K562 (cell line): ENCODE measurements around the gene SND1. TPM values are rescaled to one million over a fixed set of nuclear protein-coding genes. Genes with fewer than 3 reads are reported as not detected.

Experiments
- ATAC-seq: fragments of 200-7000 bp; cut with Tn5 transposase; 3 replicates; pipeline ENCODE4 v1.9.1; 2020; ENCODE audit warnings: moderate library complexity
- BruUV-seq: library from RNA; stranded (reverse); fragments of 400-500 nt; replicated peaks from 2 replicates; lab custom pipeline; 2021; lab: Mats Ljungman, UMichigan
- CTCF ChIA-PET: fragments of 300-600 bp; formaldehyde crosslinking; extraction: SDS; loops from one replicate; lab custom pipeline; 2021; ENCODE audit warnings: low intra/inter-chr PET ratio; lab: Yijun Ruan, JAX
- POLR2A ChIA-PET: fragments of 300-600, 350-650 bp; sonication (Branson Sonifier 250); formaldehyde crosslinking; extraction: SDS; loops from one replicate; lab custom pipeline; 2021; ENCODE audit warnings: antibody characterized with exemption, inconsistent platforms; lab: Yijun Ruan, JAX
- DNase-seq, 4 experiments: peaks; one replicate each; pipeline versions ENCODE4 v3.0.0 to v3.0.0-alpha.2; 2011 to 2018; ENCODE audit warnings: low spot score in 3 of 4, mixed read lengths in 3 of 4; ENCODE audit errors: extremely low read depth in 1 of 4
- FAIRE-seq: peaks from 2 replicates; lab custom pipeline; 2011; peaks lifted over from hg19 to GRCh38; lab: Jason Lieb, UNC
- H2AFZ ChIP-seq: 2 replicates; pipeline ENCODE4 v1.6.0; 2011; ENCODE audit warnings: low read depth, low read length, control low read depth, inconsistent platforms
- H3K27ac ChIP-seq: fragments of 200-600 bp; 3 replicates; pipeline ENCODE4 v1.8.0; 2011; ENCODE audit warnings: low read depth, mild to moderate bottlenecking, control low read depth, inconsistent platforms, low read length, moderate library complexity, mixed read lengths; ENCODE audit errors: extremely low read depth
- H3K27me3 ChIP-seq, 2 experiments: fragments of 300-600 bp in 1 of 2; 2 replicates in 1 of 2; 3 replicates in 1 of 2; pipeline versions ENCODE4 v1.6.0 to v1.8.0; 2011; ENCODE audit warnings: inconsistent platforms in 2 of 2, low read length in 2 of 2, mild to moderate bottlenecking in 1 of 2, mixed read lengths in 1 of 2, moderate library complexity in 1 of 2; ENCODE audit not compliant: control insufficient read depth in 2 of 2, insufficient read depth in 2 of 2
- H3K36me3 ChIP-seq: fragments of 300-600 bp; 3 replicates; pipeline ENCODE4 v1.8.0; 2011; ENCODE audit warnings: mild to moderate bottlenecking, low read length, inconsistent platforms; ENCODE audit not compliant: control insufficient read depth, insufficient read depth
- H3K4me1 ChIP-seq, 2 experiments: fragments of 200-600 bp in 1 of 2; replicated peaks in 1 of 2; 2 replicates in 1 of 2; 3 replicates in 1 of 2; pipeline versions ENCODE4 v1.5.1 to v1.8.0; 2011; ENCODE audit warnings: inconsistent platforms in 2 of 2, low read length in 2 of 2, mild to moderate bottlenecking in 1 of 2, mixed read lengths in 1 of 2, moderate library complexity in 1 of 2; ENCODE audit not compliant: control insufficient read depth in 2 of 2, insufficient read depth in 2 of 2
- H3K4me2 ChIP-seq: 2 replicates; pipeline ENCODE4 v1.6.1; 2011; ENCODE audit warnings: low read length, control low read depth, inconsistent platforms, mixed read lengths; ENCODE audit not compliant: insufficient read depth
- H3K4me3 ChIP-seq: fragments of 200-600 bp; sonication (generic), shearing (Covaris generic); 2 replicates; pipeline ENCODE4 v1.5.1; 2016; ENCODE audit warnings: control low read depth, inconsistent platforms
- H3K79me2 ChIP-seq: fragments of 200-600 bp; 3 replicates; pipeline ENCODE4 v1.8.0; 2011; ENCODE audit warnings: low read length, inconsistent platforms; ENCODE audit not compliant: control insufficient read depth, insufficient read depth
- H3K9ac ChIP-seq, 2 experiments: 2 replicates each; pipeline versions ENCODE4 v1.6.0 to v1.6.1; 2011; ENCODE audit warnings: low read depth in 2 of 2, low read length in 2 of 2, control low read depth in 1 of 2, inconsistent platforms in 1 of 2, mild to moderate bottlenecking in 1 of 2, mixed read lengths in 1 of 2; ENCODE audit not compliant: insufficient read depth in 1 of 2
- H3K9me1 ChIP-seq: one replicate; pipeline ENCODE4 v1.6.0; 2011; ENCODE audit warnings: inconsistent platforms, mild to moderate bottlenecking, low read length, moderate library complexity; ENCODE audit not compliant: control insufficient read depth, insufficient read depth
- H3K9me3 ChIP-seq: replicated peaks from 2 replicates; pipeline ENCODE4 v1.5.1; 2011; ENCODE audit warnings: low read depth, low read length, inconsistent platforms; ENCODE audit not compliant: control insufficient read depth, insufficient read depth
- H4K20me1 ChIP-seq: replicated peaks from 2 replicates; pipeline ENCODE4 v1.6.1; 2011; ENCODE audit warnings: low read length, inconsistent platforms, mixed read lengths; ENCODE audit not compliant: control insufficient read depth, insufficient read depth
- DDX20 ChIP-seq: fragments of 450-650 bp; IDR thresholded peaks from 2 replicates; pipeline ENCODE4 v1.6.1; 2016; ENCODE audit warnings: missing genetic modification characterization, low read depth, mild to moderate bottlenecking, missing compliant biosample characterization, moderate library complexity
- ELF1 ChIP-seq: fragments of 200-800 bp; sonication (Bioruptor generic); IDR thresholded peaks from 2 replicates; pipeline ENCODE4 v1.6.1; 2016; ENCODE audit warnings: missing genetic modification characterization, missing compliant biosample characterization
- ESRRB ChIP-seq: fragments of 250-450 bp; sonication (Bioruptor Pico); IDR thresholded peaks from 2 replicates; pipeline ENCODE4 v1.5.0; 2020; ENCODE audit warnings: mild to moderate bottlenecking, moderate library complexity, borderline replicate concordance
- HMGN3 ChIP-seq: IDR thresholded peaks from 2 replicates; pipeline ENCODE4 v1.6.1; 2011; ENCODE audit warnings: borderline replicate concordance, low read depth, mild to moderate bottlenecking, mixed read lengths, low read length; ENCODE audit not compliant: insufficient read length; ENCODE audit errors: extremely low read depth
- HNRNPK ChIP-seq: fragments of 200-400 bp; formaldehyde crosslinking; IDR thresholded peaks from one replicate; pipeline ENCODE4 v1.6.1; 2018; ENCODE audit warnings: mild to moderate bottlenecking, low read depth, low read length; ENCODE audit not compliant: poor library complexity, severe bottlenecking
- MCM3 ChIP-seq: fragments of 450-650 bp; IDR thresholded peaks from 2 replicates; pipeline ENCODE4 v1.6.1; 2016
- NR4A1 ChIP-seq, 2 experiments: fragments of 250-450 bp in 1 of 2; fragments of 450-650 bp in 1 of 2; sonication (Bioruptor Pico) in 1 of 2; IDR thresholded peaks; 2 replicates each; pipeline versions ENCODE4 v1.4.0 to v1.6.1; 2016 to 2020; ENCODE audit warnings: mild to moderate bottlenecking in 2 of 2, missing compliant biosample characterization in 1 of 2, missing genetic modification characterization in 1 of 2, moderate library complexity in 1 of 2
- PURB ChIP-seq: sonication (generic); formaldehyde crosslinking; IDR thresholded peaks from 2 replicates; pipeline ENCODE4 v1.9.0; 2021; ENCODE audit warnings: low read depth, mild to moderate bottlenecking, missing genetic modification reagents
- SAP30 ChIP-seq: fragments of 200-600 bp; sonication (generic); IDR thresholded peaks from 2 replicates; pipeline ENCODE4 v1.6.1; 2012; ENCODE audit warnings: borderline replicate concordance, low read depth, mild to moderate bottlenecking, moderate library complexity, low read length, control low read depth, inconsistent platforms; ENCODE audit not compliant: insufficient read depth, poor library complexity, severe bottlenecking
- SOX6 ChIP-seq: fragments of 450-650 bp; IDR thresholded peaks from 2 replicates; pipeline ENCODE4 v1.6.1; 2014; ENCODE audit warnings: mild to moderate bottlenecking
- TAF1 ChIP-seq: IDR thresholded peaks from 2 replicates; pipeline ENCODE4 v1.6.1; 2011; ENCODE audit warnings: mild to moderate bottlenecking, low read length, moderate library complexity; ENCODE audit not compliant: insufficient read depth, control insufficient read depth, severe bottlenecking; ENCODE audit errors: extremely low read depth
- ZNF146 ChIP-seq: IDR thresholded peaks from one replicate; pipeline ENCODE4 v1.6.1; 2018; ENCODE audit warnings: missing compliant biosample characterization; ENCODE audit not compliant: unreplicated experiment
- ZNF232 ChIP-seq: sonication (generic); formaldehyde crosslinking; IDR thresholded peaks from 2 replicates; pipeline ENCODE4 v1.8.0; 2022; ENCODE audit warnings: mild to moderate bottlenecking, missing genetic modification reagents
- ZNF263 ChIP-seq: sonication (generic); formaldehyde crosslinking; IDR thresholded peaks from 2 replicates; pipeline ENCODE4 v1.8.0; 2022; ENCODE audit warnings: mild to moderate bottlenecking, missing genetic modification reagents, borderline replicate concordance
- ZNF444 ChIP-seq: fragments of 250-450 bp; sonication (Bioruptor Pico); IDR thresholded peaks from 2 replicates; pipeline ENCODE4 v1.4.0; 2020; ENCODE audit warnings: mild to moderate bottlenecking, moderate library complexity
- ZNF507 ChIP-seq: conservative IDR thresholded peaks from 2 replicates; pipeline ENCODE4 v1.6.1; 2017; ENCODE audit warnings: missing genetic modification characterization, missing compliant biosample characterization
- ZNF77 ChIP-seq: fragments of 250-450 bp; sonication (Bioruptor Pico); IDR thresholded peaks from 2 replicates; pipeline ENCODE4 v1.5.0; 2020
- WGBS: fragments of 100-300 bp; shearing (Covaris generic); methylation state at CpG from one replicate; pipeline ENCODE4 v1.1.6; 2016; ENCODE audit warnings: low coverage, mixed read lengths; ENCODE audit not compliant: insufficient coverage; ENCODE audit errors: missing lambda C conversion rate; 5-methylcytosine and 5-hydroxymethylcytosine counted together
- in situ Hi-C: fragments of 300-500 bp; cut with MboI; formaldehyde crosslinking; loops from 4 replicates; pipeline ENCODE4 v1.15.0; 2018; ENCODE audit warnings: inconsistent platforms, mixed read lengths
- intact Hi-C: fragments of 100-400 bp; cut with micrococcal nuclease; formaldehyde crosslinking; loops from 2 replicates; pipeline ENCODE4 v1.14.2; 2022
- polyA plus RNA-seq, 8 experiments: library from polyadenylated mRNA; depleted of rRNA in 4 of 8; stranded (reverse) in 5 of 8; unstranded in 3 of 8; fragments of >200 nt; fragmentation: Nextera tagmentation in 2 of 8; fragmentation: Illumina TruSeq in 1 of 8; extraction: Ambion mirVana in 2 of 8; extraction: Trizol in 1 of 8; gene quantifications; 2 replicates each; pipeline versions ENCODE4 v1.2.1 to v1.2.3, GENCODE V29; 2011 to 2014; ENCODE audit warnings: inconsistent platforms in 1 of 8, missing spikeins in 1 of 8
- total RNA-seq, 7 experiments: library from RNA; depleted of rRNA in 6 of 7; stranded (reverse); fragments of >200 nt in 6 of 7; fragmentation: Illumina TruSeq in 2 of 7; extraction: Trizol in 2 of 7; gene quantifications; 2 replicates each; pipeline versions ENCODE4 v1.2.1 to v1.2.3, GENCODE V29; 2011 to 2021; ENCODE audit warnings: low replicate concordance in 1 of 7
- TF ChIP-seq, protein P1 (sequence below): sonication (generic); formaldehyde crosslinking; IDR thresholded peaks from 2 replicates; pipeline ENCODE4 v1.9.0; 2022; ENCODE audit warnings: mild to moderate bottlenecking, missing genetic modification reagents
- TF ChIP-seq, protein P2 (sequence below), 2 experiments: fragments of 450-650 bp in 1 of 2; sonication (generic) in 1 of 2; formaldehyde crosslinking in 1 of 2; IDR thresholded peaks in 1 of 2; conservative IDR thresholded peaks in 1 of 2; 2 replicates each; pipeline versions ENCODE4 v1.6.1 to v1.8.1; 2016 to 2023; ENCODE audit warnings: mild to moderate bottlenecking in 2 of 2, moderate library complexity in 2 of 2, inconsistent platforms in 1 of 2, missing genetic modification reagents in 1 of 2
- TF ChIP-seq, protein P3 (sequence below): fragments of 250-450 bp; sonication (Bioruptor Pico); IDR thresholded peaks from 2 replicates; pipeline ENCODE4 v1.8.0; 2022; ENCODE audit warnings: moderate library complexity, mild to moderate bottlenecking, inconsistent platforms

SND1 gene
- total and polyA plus RNA-seq, 9 of the 15 experiments (the other 6 are each of a cell fraction or from before 2014, with no cell fraction given), result 46.5 to 307 (median 191) TPM

DNA sequence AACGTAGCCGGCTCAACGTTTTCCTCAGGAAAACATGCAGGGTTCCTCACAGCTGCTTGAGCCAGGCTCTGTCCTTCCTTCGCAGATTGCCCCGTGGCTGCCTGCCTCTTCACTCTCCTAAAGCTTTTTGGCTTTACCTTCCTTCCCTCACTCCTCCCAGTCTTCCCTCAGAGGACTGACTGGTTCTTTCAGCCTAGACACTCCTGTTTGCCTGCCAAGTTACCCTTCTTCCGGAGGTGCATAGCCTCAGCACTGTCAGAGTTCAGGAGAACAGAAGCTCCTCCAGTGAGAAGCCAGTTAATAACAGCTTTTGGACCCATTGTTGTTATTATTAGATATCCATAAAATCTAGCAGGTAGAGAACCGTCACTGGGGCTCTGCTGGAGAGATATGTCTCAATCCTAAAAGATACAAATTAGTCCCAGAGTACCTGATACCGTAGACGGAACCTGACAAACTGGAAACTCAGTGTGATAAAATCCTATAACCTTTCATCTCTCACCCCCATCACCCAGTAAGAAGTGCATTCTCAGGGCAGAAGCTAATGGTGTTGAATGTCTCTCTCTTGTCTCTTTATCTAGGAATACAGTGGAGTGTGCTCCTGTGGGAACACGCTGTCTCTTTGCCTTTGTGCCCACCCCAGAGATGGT lies 79.6 kb downstream of the SND1 start:
- intact Hi-C loops, result no loop called here
- H3K9me1 ChIP-seq, result no peaks in the 10 kb centered on the region
- no peaks in the 10 kb centered on the region for H3K9me3 ChIP-seq
- no peaks in the 10 kb centered on the region for H3K27me3 ChIP-seq
- H2AFZ ChIP-seq, result no peak overlapping the region
- H3K4me3 ChIP-seq, result no peak overlapping the region
- WGBS, result 91% methylated on average over 10 of the region's 10 CpGs
- H3K36me3 ChIP-seq, result peaks cover 94% of the 10 kb centered on the region
- TF ChIP-seq TAF1 (no peak), PURB (CRISPR knock-in tag) (no peak), ZNF232 (CRISPR knock-in tag) (no peak), ZNF444 (CRISPR knock-in tag) (no peak), ZNF146 (CRISPR knock-in tag) (no peak), SOX6 (no peak), ELF1 (tag) (no peak), ZNF263 (CRISPR knock-in tag) (no peak), HMGN3 (no peak), MCM3 (no peak), DDX20 (tag) (no peak), ZNF77 (no peak), HNRNPK (no peak), NR4A1 (CRISPR knock-in tag; IDR thresholded peaks at IDR 0.05) (no peak), NR4A1 (tag; IDR thresholded peaks at IDR 0.05) (no peak), SAP30 (no peak), ZNF507 (tag) (no peak), ESRRB (CRISPR knock-in tag) (no peak)
- TF ChIP-seq, protein P1, sequence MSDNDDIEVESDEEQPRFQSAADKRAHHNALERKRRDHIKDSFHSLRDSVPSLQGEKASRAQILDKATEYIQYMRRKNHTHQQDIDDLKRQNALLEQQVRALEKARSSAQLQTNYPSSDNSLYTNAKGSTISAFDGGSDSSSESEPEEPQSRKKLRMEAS, result no peak
- TF ChIP-seq, protein P2, sequence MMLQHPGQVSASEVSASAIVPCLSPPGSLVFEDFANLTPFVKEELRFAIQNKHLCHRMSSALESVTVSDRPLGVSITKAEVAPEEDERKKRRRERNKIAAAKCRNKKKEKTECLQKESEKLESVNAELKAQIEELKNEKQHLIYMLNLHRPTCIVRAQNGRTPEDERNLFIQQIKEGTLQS (IDR thresholded peaks at IDR 0.05), result no peak
- TF ChIP-seq, protein P2 (CRISPR knock-in tag; conservative IDR thresholded peaks at IDR 0.05), result no peak
- TF ChIP-seq, protein P3, sequence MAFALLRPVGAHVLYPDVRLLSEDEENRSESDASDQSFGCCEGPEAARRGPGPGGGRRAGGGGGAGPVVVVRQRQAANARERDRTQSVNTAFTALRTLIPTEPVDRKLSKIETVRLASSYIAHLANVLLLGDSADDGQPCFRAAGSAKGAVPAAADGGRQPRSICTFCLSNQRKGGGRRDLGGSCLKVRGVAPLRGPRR, result no peak
- BruUV-seq, result no TSS peak
- in situ Hi-C loops, result no loop called here
- H3K79me2 ChIP-seq, result peaks cover 24% of the 10 kb centered on the region; the same call in 2 of the 3 replicates
- FAIRE-seq, result no peak
- H3K9ac ChIP-seq, result no peak overlapping the region
- DNase-seq, result no peak
- ATAC-seq, result no peak
- ChIA-PET POLR2A (interaction anchor here (0.6 to 1.5 kb wide), 3 partner anchors 8 to 178 kb away, joined by 3 to 6 read pairs (median 5); no protein-coding TSS in a partner anchor), CTCF (no interaction called here)
- H3K4me1 ChIP-seq, result no peaks in the 10 kb centered on the region
- no peak overlapping the region for H3K4me2 ChIP-seq
- H4K20me1 ChIP-seq, result peaks cover 12% of the 10 kb centered on the region; the same call in 1 of the 2 replicates
- H3K27ac ChIP-seq, result no peak overlapping the region
